HG03432 (cell line): Measurements from ENCODE around the gene NPIPA1.
"Not testable (repeated sequence)": the region's sequence is repeated elsewhere in the genome, so short reads cannot be mapped to it uniquely, and the experiment has no call there.

Experiments
- ATAC-seq: cut with Tn5 transposase; IDR thresholded peaks from one replicate; pipeline ENCODE4 v1.9.1; 2021; ENCODE audit warnings: mild to moderate bottlenecking, moderate library complexity; ENCODE audit not compliant: unreplicated experiment

The NPIPA1 gene

GRCh38 chr16:14930246-14930645, 7.0 kb upstream of the NPIPA1 start:
- not testable (repeated sequence) for ATAC-seq

- not testable (repeated sequence) for ATAC-seq
These were observed 6.3 kb upstream of the NPIPA1 start for GRCh38 chr16:14930971-14931370.

- ATAC-seq: not testable (repeated sequence)
These were observed 4.5 kb upstream of the NPIPA1 start for GRCh38 chr16:14932581-14933375.

GRCh38 chr16:14937994-14938393, 751 bp downstream of the NPIPA1 start:
- not testable (repeated sequence) for ATAC-seq

- not testable (repeated sequence) for ATAC-seq
These were observed 5.4 kb downstream of the NPIPA1 start for GRCh38 chr16:14942686-14943085.

- ATAC-seq: no peak
These were observed 18.4 kb downstream of the NPIPA1 start for GRCh38 chr16:14955546-14956231.

- no peak for ATAC-seq
These were observed 20.5 kb downstream of the NPIPA1 start for GRCh38 chr16:14957576-14958322.

GRCh38 chr16:14958323-14958600, 21.0 kb downstream of the NPIPA1 start:
- ATAC-seq: no peak

GRCh38 chr16:14958970-14959369, 21.7 kb downstream of the NPIPA1 start:
- ATAC-seq: no peak

- ATAC-seq: no peak
These were observed 24.4 kb downstream of the NPIPA1 start for GRCh38 chr16:14961405-14962186.

GRCh38 chr16:14963281-14964173, 26.3 kb downstream of the NPIPA1 start:
- no peak for ATAC-seq

GRCh38 chr16:14965328-14965727, 28.1 kb downstream of the NPIPA1 start:
- no peak for ATAC-seq

GRCh38 chr16:14969795-14970194, 32.6 kb downstream of the NPIPA1 start:
- ATAC-seq: not testable (repeated sequence)

GRCh38 chr16:14971621-14972228, 34.5 kb downstream of the NPIPA1 start:
- ATAC-seq: not testable (repeated sequence)

- not testable (repeated sequence) for ATAC-seq
These were observed 36.6 kb downstream of the NPIPA1 start for GRCh38 chr16:14973785-14974322.

- ATAC-seq: not testable (repeated sequence)
These were observed 37.0 kb downstream of the NPIPA1 start for GRCh38 chr16:14974331-14974655.

- ATAC-seq: peak; percentile 93
These were observed 37.6 kb downstream of the NPIPA1 start, which contains the start of gene PDXDC1 for GRCh38 chr16:14974656-14975417. PDXDC1 (plus strand) TSS chr16:14975026; CDS start chr16:14975200, 174 bp downstream.

- peak; percentile 14 for ATAC-seq
These were observed 38.4 kb downstream of the NPIPA1 start for GRCh38 chr16:14975418-14976194.
